GM10266 (cell line): Measurements from ENCODE around the gene EXOSC7.

Experiments used
- DNase-seq: peaks from one replicate; pipeline ENCODE4 v3.0.0; 2012; ENCODE audit errors: extremely low spot score
- TF ChIP-seq, protein P1 (sequence below): IDR thresholded peaks from 2 replicates; pipeline ENCODE4 v1.5.1; 2012; ENCODE audit warnings: mild to moderate bottlenecking, low read depth; ENCODE audit not compliant: control insufficient read depth, insufficient read depth; ENCODE audit errors: missing control alignments

EXOSC7 gene

DNA sequence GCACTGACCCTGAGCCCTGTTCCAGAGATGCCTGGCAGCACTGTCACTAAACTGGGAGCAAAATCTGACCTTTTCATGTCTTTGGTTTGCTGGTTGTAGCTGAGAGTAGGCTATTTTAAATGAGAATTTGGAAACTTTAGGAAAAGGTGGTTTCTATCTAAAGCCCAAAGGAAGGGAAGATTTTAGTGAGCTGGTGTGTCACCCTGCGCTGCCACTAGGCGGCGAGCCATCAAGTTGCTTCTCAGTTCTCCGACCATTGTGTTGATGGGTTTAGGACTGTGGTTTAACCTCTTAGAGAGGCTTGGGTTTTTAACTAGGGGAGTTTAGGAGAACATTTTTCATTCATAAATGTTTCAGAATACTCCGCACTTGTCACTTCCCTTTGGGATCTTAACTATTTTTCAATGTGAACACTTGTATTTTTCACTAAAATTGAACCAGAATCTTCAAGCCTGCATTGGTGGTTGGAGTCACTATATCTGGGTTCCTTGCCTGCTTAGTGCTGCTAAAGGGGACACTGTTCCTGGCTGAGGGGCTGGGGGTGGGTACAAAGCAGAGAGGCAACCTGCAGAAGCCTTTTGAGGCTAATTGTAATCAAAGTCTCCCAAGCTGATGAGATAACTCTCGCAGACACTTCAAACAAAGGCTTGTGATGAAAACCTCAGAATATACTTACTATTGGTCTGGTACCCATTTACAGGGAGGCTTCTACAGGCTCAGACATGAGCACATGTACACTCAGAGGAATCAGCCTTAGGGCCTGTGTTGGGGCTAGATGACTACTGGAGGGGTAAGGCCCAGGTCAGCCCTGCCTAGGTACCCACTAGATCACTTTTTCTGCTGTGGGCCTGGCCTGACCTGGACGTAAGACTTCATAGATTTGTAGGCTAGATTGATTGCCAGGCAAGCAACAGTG is 16.8 kb downstream of the EXOSC7 start:
- TF ChIP-seq, protein P1, sequence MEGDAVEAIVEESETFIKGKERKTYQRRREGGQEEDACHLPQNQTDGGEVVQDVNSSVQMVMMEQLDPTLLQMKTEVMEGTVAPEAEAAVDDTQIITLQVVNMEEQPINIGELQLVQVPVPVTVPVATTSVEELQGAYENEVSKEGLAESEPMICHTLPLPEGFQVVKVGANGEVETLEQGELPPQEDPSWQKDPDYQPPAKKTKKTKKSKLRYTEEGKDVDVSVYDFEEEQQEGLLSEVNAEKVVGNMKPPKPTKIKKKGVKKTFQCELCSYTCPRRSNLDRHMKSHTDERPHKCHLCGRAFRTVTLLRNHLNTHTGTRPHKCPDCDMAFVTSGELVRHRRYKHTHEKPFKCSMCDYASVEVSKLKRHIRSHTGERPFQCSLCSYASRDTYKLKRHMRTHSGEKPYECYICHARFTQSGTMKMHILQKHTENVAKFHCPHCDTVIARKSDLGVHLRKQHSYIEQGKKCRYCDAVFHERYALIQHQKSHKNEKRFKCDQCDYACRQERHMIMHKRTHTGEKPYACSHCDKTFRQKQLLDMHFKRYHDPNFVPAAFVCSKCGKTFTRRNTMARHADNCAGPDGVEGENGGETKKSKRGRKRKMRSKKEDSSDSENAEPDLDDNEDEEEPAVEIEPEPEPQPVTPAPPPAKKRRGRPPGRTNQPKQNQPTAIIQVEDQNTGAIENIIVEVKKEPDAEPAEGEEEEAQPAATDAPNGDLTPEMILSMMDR, result peak; percentile 60
- DNase-seq, result peak; percentile 35

DNA sequence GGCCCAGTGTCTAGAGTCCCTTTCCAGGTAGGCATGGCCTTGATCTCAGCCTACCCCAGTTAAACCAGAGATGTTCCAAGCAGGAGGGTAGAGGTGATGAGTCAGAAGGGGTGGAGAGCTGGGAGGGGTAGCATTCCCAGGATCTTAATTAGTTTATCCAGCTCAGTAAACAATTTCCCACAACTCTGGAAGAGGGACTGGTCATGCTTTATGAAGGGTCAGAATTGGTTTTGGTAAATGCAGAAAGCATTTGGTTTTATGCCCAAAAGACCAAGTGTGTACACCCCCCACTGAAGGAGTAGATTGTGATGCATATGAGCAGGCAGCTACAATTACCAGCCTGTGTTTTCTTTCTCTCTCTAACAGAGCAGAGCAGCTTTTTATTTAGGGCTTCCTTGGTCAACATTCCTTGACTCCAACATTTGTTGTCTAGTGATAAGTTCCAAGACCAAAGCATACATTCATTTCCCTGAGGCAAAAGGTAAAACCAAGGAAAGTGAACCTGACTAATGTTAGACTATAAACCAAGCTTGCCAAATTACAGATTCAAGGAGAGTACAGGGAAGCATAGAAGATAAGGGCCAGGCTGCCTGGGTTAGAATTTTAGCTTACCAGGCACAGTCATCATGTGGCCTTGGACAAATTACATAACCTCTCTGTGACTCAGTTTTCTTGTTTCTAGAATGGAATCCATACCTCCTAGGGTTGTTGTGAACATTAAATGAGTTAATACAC is 17.6 kb downstream of the EXOSC7 start:
- TF ChIP-seq, protein P1, result no peak
- DNase-seq, result no peak

DNA sequence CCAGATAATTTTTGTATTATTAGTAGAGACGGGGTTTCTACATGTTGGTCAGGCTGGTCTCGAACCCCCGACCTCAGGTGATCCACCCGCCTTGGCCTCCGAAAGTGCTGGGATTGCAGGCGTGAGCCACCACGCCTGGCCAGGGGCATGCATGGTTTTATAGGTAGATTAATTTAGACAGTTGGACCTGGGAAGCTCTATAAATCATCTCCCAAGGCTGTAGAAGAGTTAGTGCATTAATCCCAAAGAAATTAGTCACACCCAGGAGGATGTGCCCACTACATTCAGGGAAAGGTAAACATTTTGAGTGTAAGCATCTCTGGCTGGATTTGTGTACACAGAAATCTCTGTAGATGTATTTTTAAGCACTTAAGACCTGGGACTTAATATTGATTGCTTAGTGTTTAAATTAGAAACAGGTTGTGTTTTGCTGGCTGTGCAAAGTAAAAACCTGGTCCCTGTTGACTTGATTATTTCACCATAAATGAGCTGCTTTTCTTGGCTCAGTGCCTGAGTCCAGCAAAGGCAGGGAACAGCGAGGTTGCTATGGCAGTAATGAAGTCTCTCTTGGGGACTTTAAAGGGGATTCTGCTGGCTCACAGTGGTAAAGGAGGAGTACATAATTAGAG is 19.2 kb downstream of the EXOSC7 start:
- TF ChIP-seq, protein P1, result no peak
- DNase-seq, result no peak

DNA sequence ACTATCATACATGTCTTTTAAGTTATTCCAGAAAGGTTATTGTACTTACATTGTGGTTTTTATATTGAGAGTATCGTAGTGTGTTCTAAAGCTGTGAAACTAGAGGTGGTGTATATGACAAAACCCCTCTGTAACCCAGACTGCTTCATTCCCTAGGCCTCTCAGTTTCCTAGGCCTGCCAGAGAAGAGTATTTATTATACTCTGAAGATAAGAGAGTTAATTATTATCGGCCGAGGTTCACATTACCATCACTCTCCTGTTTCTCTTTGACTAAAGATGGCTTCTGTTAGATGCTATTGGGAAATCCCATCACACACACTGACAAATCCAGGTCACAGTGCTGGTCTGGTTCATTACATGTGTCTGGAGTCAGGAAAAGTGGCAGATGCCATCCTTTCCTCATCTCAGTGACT is 20.5 kb downstream of the EXOSC7 start:
- TF ChIP-seq, protein P1, result no peak
- DNase-seq, result no peak

DNA sequence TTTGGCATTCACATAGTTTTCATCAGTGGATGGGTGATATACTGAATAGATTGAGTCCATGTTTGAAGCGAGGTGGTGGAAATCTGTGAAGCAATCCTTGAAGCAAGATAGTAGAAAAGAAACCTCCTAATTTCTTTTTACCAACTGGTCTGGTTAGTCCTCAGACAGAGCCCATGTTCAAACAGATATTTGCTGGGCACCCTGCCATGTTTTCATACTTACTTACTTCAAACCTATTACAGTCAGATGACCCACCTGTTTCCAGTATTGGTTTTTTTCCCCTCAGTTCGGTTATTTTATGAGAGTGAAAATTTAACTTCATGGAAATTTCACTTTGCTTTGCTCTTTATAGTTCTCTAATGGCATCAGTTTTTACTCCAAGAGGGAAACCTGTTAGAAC is 23.7 kb downstream of the EXOSC7 start:
- TF ChIP-seq, protein P1, result no peak
- no peak for DNase-seq

DNA sequence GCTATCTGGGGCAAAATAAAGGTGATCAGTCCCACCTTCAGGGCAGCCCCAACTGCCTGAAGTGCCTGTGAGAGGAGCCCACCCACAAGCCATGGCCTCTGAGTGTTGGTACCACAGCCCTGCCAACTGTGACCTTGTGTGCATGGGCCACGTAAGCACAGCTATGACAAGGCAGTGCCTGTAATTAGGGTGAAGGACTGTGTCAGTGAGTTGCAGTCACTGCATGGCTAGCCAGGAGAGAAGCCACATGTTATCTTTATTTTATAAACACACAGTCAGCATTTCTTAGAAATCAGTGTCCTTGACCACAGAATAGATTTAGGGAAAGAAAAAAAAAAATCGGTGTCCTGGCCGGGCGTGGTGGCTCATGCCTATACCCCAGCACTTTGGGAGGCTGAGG is 24.8 kb downstream of the EXOSC7 start:
- no peak for DNase-seq
- TF ChIP-seq, protein P1, result no peak

DNA sequence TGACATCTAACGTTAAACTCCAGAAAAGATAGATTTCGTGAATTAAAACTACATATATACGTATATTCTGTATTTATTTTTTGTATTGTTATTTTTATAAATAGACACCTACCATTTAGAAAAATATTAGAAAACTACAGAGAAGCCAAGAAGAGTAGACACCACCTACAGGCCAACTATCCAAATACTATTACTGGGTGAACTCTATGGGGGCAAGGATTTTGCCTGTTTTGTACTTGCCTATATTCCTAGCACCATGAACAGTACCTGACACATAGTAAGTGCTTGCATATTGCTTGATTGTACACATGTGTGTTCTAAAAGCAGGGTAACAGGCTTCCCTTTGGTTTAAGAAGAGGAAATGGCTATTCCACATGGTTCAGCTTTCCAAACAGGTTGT is 25.7 kb downstream of the EXOSC7 start:
- no peak for DNase-seq
- TF ChIP-seq, protein P1, result no peak
